Stimulated activated CD8-positive, alpha-beta memory T cell treated with anti-CD3 and anti-CD28 coated beads, Interleukin-2, amount 100 ng/mL, for 48 hours (primary cell): ENCODE data around the gene NDST1.

ENCODE experiments used
- DNase-seq, 2 donors: peaks; one replicate each; pipeline ENCODE4 v3.0.0-alpha.2; 2020; ENCODE audit warnings: low read depth in 2 of 2

NDST1 gene

GRCh38 chr5:150587856-150588595 lies 80.1 kb downstream of the NDST1 start:
- DNase-seq = no peak

GRCh38 chr5:150588596-150588890 lies 80.6 kb downstream of the NDST1 start:
- no peak for DNase-seq

GRCh38 chr5:150589862-150590601 lies 82.1 kb downstream of the NDST1 start:
- no peak for DNase-seq

- no peak for DNase-seq
These were observed 83.2 kb downstream of the NDST1 start for GRCh38 chr5:150590979-150591695.

GRCh38 chr5:150593593-150593992 lies 85.7 kb downstream of the NDST1 start:
- no peak for DNase-seq

- DNase-seq = no peak
These were observed 86.1 kb downstream of the NDST1 start for GRCh38 chr5:150593996-150594395.

- no peak for DNase-seq
These were observed 87.6 kb downstream of the NDST1 start for GRCh38 chr5:150595466-150596031.

- DNase-seq = no peak
These were observed 88.4 kb downstream of the NDST1 start for GRCh38 chr5:150596313-150596712.

GRCh38 chr5:150596826-150597225 lies 88.9 kb downstream of the NDST1 start:
- DNase-seq = no peak

- no peak for DNase-seq
These were observed 90.1 kb downstream of the NDST1 start for GRCh38 chr5:150598006-150598405.

- no peak for DNase-seq
These were observed 90.9 kb downstream of the NDST1 start for GRCh38 chr5:150598821-150599273.

- no peak for DNase-seq
These were observed 91.3 kb downstream of the NDST1 start for GRCh38 chr5:150599281-150599680.

GRCh38 chr5:150599917-150600511 lies 92.1 kb downstream of the NDST1 start:
- no peak for DNase-seq

GRCh38 chr5:150600616-150601490 lies 92.9 kb downstream of the NDST1 start:
- no peak for DNase-seq

- DNase-seq = no peak
These were observed 93.8 kb downstream of the NDST1 start for GRCh38 chr5:150601491-150602345.

- DNase-seq = no peak
These were observed 95.1 kb downstream of the NDST1 start for GRCh38 chr5:150603052-150603451.

- no peak for DNase-seq
These were observed 95.6 kb downstream of the NDST1 start for GRCh38 chr5:150603491-150603890.

- no peak for DNase-seq
These were observed 96.1 kb downstream of the NDST1 start for GRCh38 chr5:150604010-150604409.

GRCh38 chr5:150604894-150605440 lies 97.0 kb downstream of the NDST1 start:
- DNase-seq = no peak

- no peak for DNase-seq
These were observed 97.6 kb downstream of the NDST1 start for GRCh38 chr5:150605546-150605945.
